ENCODE measurements around the gene BMP2K.

The BMP2K gene

DNA sequence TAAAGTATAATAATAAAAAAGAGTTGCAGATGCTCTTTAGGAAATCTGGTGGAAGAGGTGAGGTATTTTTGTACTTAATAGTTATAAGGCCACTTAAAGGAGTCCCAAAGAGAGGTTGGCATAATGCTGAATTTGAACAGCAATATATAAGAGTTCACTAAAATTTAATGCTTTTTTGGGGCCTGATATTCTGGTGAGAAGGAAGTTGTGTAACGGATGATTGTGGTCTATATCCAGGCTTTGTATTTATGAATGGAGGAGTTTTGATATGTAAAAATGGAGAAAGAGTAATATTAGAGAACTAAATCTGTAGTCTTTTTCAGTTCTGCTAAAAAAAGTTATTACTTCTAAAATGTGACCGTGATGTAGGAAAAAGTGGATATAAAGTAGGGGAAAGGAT is 20.4 kb downstream of the BMP2K start:
- TF ChIP-seq, protein P1, sequence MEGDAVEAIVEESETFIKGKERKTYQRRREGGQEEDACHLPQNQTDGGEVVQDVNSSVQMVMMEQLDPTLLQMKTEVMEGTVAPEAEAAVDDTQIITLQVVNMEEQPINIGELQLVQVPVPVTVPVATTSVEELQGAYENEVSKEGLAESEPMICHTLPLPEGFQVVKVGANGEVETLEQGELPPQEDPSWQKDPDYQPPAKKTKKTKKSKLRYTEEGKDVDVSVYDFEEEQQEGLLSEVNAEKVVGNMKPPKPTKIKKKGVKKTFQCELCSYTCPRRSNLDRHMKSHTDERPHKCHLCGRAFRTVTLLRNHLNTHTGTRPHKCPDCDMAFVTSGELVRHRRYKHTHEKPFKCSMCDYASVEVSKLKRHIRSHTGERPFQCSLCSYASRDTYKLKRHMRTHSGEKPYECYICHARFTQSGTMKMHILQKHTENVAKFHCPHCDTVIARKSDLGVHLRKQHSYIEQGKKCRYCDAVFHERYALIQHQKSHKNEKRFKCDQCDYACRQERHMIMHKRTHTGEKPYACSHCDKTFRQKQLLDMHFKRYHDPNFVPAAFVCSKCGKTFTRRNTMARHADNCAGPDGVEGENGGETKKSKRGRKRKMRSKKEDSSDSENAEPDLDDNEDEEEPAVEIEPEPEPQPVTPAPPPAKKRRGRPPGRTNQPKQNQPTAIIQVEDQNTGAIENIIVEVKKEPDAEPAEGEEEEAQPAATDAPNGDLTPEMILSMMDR (IDR thresholded peaks at IDR 0.05; ENCODE audit: insufficient read depth, low read length, missing control alignments): no peak
- DNase-seq (ENCODE audit: low read depth, low spot score): no peak
- CTCF ChIA-PET: interaction anchor here (1.0 kb wide), 1 partner anchor 188 kb away, joined by 3 read pairs; no protein-coding TSS in a partner anchor
- POLR2A ChIA-PET: no interaction called here
- H3K4me3 ChIP-seq (ENCODE audit: low read depth, low read length): no peak overlapping the region

DNA sequence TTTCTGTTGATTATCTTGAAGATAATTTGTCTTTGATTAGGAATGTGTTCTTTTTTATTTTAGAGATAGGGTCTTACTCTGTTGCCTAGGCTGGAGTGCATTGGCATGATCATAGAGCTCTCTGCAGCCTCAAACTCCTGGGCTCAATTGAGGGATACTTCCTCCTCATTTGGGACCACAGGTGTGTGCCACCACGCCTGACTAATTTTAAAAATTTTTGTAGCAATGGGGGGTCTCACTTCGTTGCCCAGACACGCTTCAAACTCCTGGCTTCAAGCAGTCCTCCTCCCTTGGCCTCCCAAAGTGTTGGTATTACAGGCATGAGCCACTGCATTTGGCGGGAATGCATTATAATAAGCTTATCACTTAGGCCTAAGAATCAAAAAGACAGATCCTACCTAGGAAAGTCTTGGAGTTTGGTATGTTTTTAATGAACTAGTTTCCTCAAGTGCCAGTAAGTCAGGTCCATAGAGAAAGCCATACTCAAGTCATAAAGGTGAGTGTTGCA is 21.7 kb downstream of the BMP2K start:
- TF ChIP-seq, protein P1 (IDR thresholded peaks at IDR 0.05; ENCODE audit: insufficient read depth, low read length, missing control alignments): no peak
- ChIA-PET POLR2A (no interaction called here), CTCF (interaction anchor here (0.7 to 1.0 kb wide), 2 partner anchors 9 to 190 kb away, joined by 3 to 4 read pairs; no protein-coding TSS in a partner anchor)
- H3K4me3 ChIP-seq (ENCODE audit: low read depth, low read length): no peak overlapping the region
- no peak for DNase-seq (ENCODE audit: low read depth, low spot score)

DNA sequence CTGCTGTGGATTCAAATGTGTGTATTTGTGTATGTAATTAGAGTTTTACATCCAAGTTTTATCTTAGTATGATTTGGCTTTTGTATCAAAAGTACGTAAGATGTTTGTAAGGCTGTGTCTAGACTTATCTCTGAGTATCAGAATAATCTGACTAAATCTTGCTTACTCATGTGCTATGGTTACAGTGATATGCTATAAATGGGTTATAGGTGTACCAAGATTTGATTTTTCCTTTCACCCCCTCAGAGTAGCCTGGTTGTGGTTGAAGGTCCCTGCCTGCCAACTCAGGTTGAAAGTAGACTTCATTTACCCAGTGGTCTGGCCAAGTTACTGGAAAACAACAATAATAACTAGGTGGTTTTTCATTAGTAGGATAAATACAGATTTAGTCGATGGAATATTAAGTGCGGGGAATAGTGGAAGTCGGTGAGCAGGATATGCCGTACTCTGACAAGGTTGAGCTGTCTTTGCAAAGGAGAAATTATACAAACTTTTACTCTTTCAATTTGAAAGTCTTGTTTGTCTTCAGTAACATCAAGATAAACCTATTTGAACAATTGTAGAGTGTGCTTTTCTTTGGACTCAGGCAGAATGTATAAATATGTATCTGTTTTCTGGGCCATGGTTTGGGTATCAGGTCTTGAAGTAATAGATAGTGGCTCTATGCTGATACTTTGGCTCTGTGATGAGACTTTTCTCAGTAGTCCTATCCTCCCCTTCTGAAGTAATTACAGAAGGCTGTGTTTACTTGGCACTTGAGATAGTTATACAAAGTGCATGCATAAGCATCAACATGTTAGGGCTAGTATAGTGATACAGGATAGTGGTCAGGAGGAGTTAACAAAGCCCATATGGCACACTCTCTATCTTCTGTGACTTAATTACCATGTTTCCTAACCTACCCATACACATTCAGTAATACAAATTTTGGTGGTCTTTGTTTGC is 23.7 kb downstream of the BMP2K start:
- ChIA-PET POLR2A (no interaction called here), CTCF (no interaction called here)

DNA sequence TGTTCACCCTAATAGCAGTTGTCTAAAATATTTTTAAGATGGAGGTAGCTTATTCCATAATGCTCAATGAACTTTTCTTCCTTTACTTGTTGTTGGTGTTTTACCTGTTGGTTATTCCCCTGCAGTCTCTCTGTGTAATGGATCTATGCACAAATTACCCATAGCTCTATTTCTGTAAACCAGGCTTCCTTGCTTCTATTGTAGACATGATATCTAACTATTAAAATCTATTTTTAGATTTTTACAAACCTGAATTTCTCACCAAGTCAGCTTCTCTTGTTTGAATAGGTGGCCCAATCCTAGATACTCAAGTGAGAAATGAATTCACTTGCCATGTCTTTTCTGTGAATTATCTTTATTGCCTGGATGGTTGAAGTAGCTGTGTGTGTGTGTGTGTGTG is 24.8 kb downstream of the BMP2K start:
- POLR2A ChIA-PET: no interaction called here

More for the DNA sequence above, 23.7 kb downstream of the BMP2K start:
- H3K4me3 ChIP-seq (ENCODE audit: low read depth, low read length): no peak overlapping the region
- TF ChIP-seq, protein P1 (IDR thresholded peaks at IDR 0.05; ENCODE audit: insufficient read depth, low read length, missing control alignments): no peak
- DNase-seq (ENCODE audit: low read depth, low spot score): no peak

DNA sequence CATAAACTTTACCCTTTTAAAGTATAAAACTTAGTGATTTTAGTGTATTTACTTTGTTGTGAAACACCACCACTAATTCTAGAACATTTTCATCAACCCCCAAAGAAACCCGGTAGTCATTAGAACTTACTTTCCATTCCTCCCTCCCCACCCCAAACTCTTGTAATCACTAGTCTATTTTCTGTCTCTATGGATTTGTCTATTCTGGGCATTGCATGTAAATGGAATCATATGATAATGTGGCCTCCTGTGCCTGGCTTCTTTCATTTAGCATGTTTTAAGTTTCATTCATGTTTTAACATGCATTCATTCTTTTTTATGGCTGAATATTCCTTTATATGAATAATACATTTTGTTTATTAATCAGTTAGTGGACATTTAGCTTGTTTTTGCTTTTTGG is 27.8 kb downstream of the BMP2K start:
- ChIA-PET POLR2A (no interaction called here), CTCF (no interaction called here)
- no peak overlapping the region for H3K4me3 ChIP-seq (ENCODE audit: low read depth, low read length)
- DNase-seq (ENCODE audit: low read depth, low spot score): no peak
- TF ChIP-seq, protein P1 (IDR thresholded peaks at IDR 0.05; ENCODE audit: insufficient read depth, low read length, missing control alignments): no peak

More for the DNA sequence above, 24.8 kb downstream of the BMP2K start:
- no peak overlapping the region for H3K4me3 ChIP-seq (ENCODE audit: low read depth, low read length)
- CTCF ChIA-PET: interaction anchor here (1.8 kb wide), 1 partner anchor 19 kb away, joined by 4 read pairs; no protein-coding TSS in a partner anchor
- no peak for DNase-seq (ENCODE audit: low read depth, low spot score)
- TF ChIP-seq, protein P1 (IDR thresholded peaks at IDR 0.05; ENCODE audit: insufficient read depth, low read length, missing control alignments): no peak

DNA sequence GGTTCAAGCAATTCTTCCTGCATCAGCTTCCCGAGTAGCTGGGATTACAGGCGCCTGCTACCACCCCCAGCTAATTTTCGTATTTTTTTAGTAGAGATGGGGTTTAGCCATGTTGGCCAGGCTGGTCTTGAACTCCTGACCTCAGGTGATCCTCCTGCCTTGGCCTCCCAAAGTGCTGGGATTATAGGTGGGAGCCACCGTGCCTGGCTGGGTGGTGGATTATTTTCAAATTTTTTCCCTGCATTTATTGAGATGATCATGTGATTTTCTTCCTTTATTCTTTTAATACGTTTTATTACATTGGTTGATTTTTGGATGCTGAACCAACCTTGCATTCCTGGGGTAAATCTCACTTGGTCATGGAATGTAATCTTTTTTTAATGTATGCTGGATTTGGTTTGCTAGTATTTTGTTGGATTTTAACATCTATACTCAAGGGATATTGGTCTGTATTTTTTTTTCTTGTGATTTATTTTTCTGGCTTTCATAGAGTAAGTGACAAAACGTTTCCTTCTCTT is 30.9 kb downstream of the BMP2K start:
- TF ChIP-seq, protein P1 (IDR thresholded peaks at IDR 0.05; ENCODE audit: insufficient read depth, low read length, missing control alignments): no peak
- H3K4me3 ChIP-seq (ENCODE audit: low read depth, low read length): no peak overlapping the region
- ChIA-PET POLR2A (no interaction called here), CTCF (interaction anchor here (1.3 kb wide), 1 partner anchor 14 kb away, joined by 3 read pairs; no protein-coding TSS in a partner anchor)
- DNase-seq (ENCODE audit: low read depth, low spot score): no peak

Measured in AG04449 (cell line).